GM06990 (cell line): Measurements from ENCODE around the gene MLYCD.

ENCODE experiments used
- DNase-seq: peaks from one replicate; pipeline ENCODE4 v3.0.0-alpha.2; 2011; ENCODE audit not compliant: insufficient read length; ENCODE audit errors: extremely low read depth
- H3K27me3 ChIP-seq: replicated peaks from 2 replicates; pipeline ENCODE4 v1.6.0; 2011; ENCODE audit warnings: low read length; ENCODE audit not compliant: control insufficient read depth, insufficient read depth
- H3K36me3 ChIP-seq: 2 replicates; pipeline ENCODE4 v1.5.1; 2011; ENCODE audit warnings: low read length; ENCODE audit not compliant: control insufficient read depth, insufficient read depth
- H3K4me3 ChIP-seq: replicated peaks from 2 replicates; pipeline ENCODE4 v1.5.1; 2011; ENCODE audit warnings: low read depth, mild to moderate bottlenecking, control low read depth, low read length
- CTCF ChIP-seq: IDR thresholded peaks from 2 replicates; pipeline ENCODE4 v1.5.1; 2011; ENCODE audit warnings: low read length, control low read depth, mild to moderate bottlenecking, inconsistent platforms; ENCODE audit not compliant: insufficient read depth, poor library complexity, severe bottlenecking

Gene MLYCD

GRCh38 chr16:83913245-83913633, 14.3 kb downstream of the MLYCD start:
- H3K4me3 ChIP-seq: no peak overlapping the region
- DNase-seq: no peak
- H3K27me3 ChIP-seq: no peaks in the 10 kb centered on the region
- peaks cover 21% of the 10 kb centered on the region for H3K36me3 ChIP-seq
- no peak for TF ChIP-seq CTCF

GRCh38 chr16:83914091-83914710, 15.3 kb downstream of the MLYCD start:
- TF ChIP-seq CTCF: no peak
- H3K27me3 ChIP-seq: no peaks in the 10 kb centered on the region
- no peak overlapping the region for H3K4me3 ChIP-seq
- DNase-seq: no peak
- H3K36me3 ChIP-seq: peaks cover 27% of the 10 kb centered on the region

GRCh38 chr16:83915081-83915480, 16.2 kb downstream of the MLYCD start:
- no peak overlapping the region for H3K4me3 ChIP-seq
- DNase-seq: no peak
- H3K36me3 ChIP-seq: peaks cover 26% of the 10 kb centered on the region
- no peaks in the 10 kb centered on the region for H3K27me3 ChIP-seq
- no peak for TF ChIP-seq CTCF

- Histone ChIP-seq H3K36me3 (peaks cover 26% of the 10 kb centered on the region), H3K4me3 (no peak overlapping the region), H3K27me3 (no peaks in the 10 kb centered on the region)
- DNase-seq: no peak
- TF ChIP-seq CTCF: no peak
These were observed 16.6 kb downstream of the MLYCD start for GRCh38 chr16:83915491-83915890.

- H3K27me3 ChIP-seq: no peaks in the 10 kb centered on the region
- H3K36me3 ChIP-seq: peaks cover 24% of the 10 kb centered on the region
- TF ChIP-seq CTCF: no peak
- H3K4me3 ChIP-seq: no peak overlapping the region
- DNase-seq: no peak
These were observed 18.5 kb downstream of the MLYCD start for GRCh38 chr16:83917152-83918120.
